IMR-90 (cell line): ENCODE data around the gene TAS2R50. TPM values are rescaled to one million over a fixed set of nuclear protein-coding genes. Genes with fewer than 3 reads are reported as not detected.

Source experiments
- ATAC-seq: fragments of 200-7000 bp; cut with Tn5 transposase; 2 replicates; pipeline ENCODE4 v1.9.1; 2020; ENCODE audit warnings: low read depth, mild to moderate bottlenecking, moderate library complexity
- BruUV-seq: library from RNA; stranded (reverse); fragments of 400-500 nt; replicated peaks from 2 replicates; lab custom pipeline; 2021; lab: Mats Ljungman, UMichigan
- CTCF ChIA-PET: fragments of 300-600 bp; formaldehyde crosslinking; extraction: SDS; loops from one replicate; lab custom pipeline; 2021; ENCODE audit warnings: antibody characterized with exemption; lab: Yijun Ruan, JAX
- POLR2A ChIA-PET: fragments of 300-600 bp; sonication (Branson Sonifier 250); formaldehyde crosslinking; loops from one replicate; lab custom pipeline; 2022; ENCODE audit warnings: antibody characterized with exemption; ENCODE audit not compliant: unreplicated experiment; lab: Charles Lee
- DNase-seq: peaks from one replicate; pipeline ENCODE4 v3.0.0; 2013
- H2AFZ ChIP-seq: replicated peaks from 2 replicates; pipeline ENCODE3; 2013; ENCODE audit warnings: low read length, mild to moderate bottlenecking; ENCODE audit not compliant: poor library complexity
- H2AK5ac ChIP-seq: 2 replicates; pipeline ENCODE4 v1.6.1; 2013; ENCODE audit warnings: low read depth, low read length, inconsistent platforms
- H2AK9ac ChIP-seq: replicated peaks from 2 replicates; pipeline ENCODE3; 2013; ENCODE audit warnings: mild to moderate bottlenecking, low read depth, low read length, moderate library complexity; ENCODE audit not compliant: poor library complexity
- H2BK120ac ChIP-seq: 2 replicates; pipeline ENCODE4 v1.6.1; 2013; ENCODE audit warnings: low read depth, low read length, inconsistent platforms
- H2BK15ac ChIP-seq: 3 replicates; pipeline ENCODE4 v1.6.1; 2013; ENCODE audit warnings: low read depth, low read length, inconsistent platforms
- H2BK20ac ChIP-seq: 2 replicates; pipeline ENCODE4 v1.6.1; 2013; ENCODE audit warnings: low read depth, mild to moderate bottlenecking, inconsistent platforms, low read length, moderate library complexity
- H2BK5ac ChIP-seq: 2 replicates; pipeline ENCODE4 v1.6.1; 2013; ENCODE audit warnings: mild to moderate bottlenecking, low read depth, low read length, inconsistent platforms; ENCODE audit not compliant: poor library complexity, severe bottlenecking
- H3K14ac ChIP-seq: replicated peaks from 2 replicates; pipeline ENCODE4 v1.6.1; 2013; ENCODE audit warnings: low read depth, low read length, inconsistent platforms
- H3K18ac ChIP-seq: 2 replicates; pipeline ENCODE4 v1.6.1; 2013; ENCODE audit warnings: low read depth, low read length, control low read depth
- H3K23ac ChIP-seq: 2 replicates; pipeline ENCODE4 v1.6.1; 2013; ENCODE audit warnings: low read depth, low read length, inconsistent platforms
- H3K27ac ChIP-seq: 2 replicates; pipeline ENCODE4 v1.5.1; 2013; ENCODE audit warnings: mild to moderate bottlenecking, control low read depth, low read length; ENCODE audit not compliant: insufficient read depth
- H3K27me3 ChIP-seq: 2 replicates; pipeline ENCODE4 v1.6.1; 2013; ENCODE audit warnings: low read length; ENCODE audit not compliant: control insufficient read depth, insufficient read depth
- H3K36me3 ChIP-seq: 2 replicates; pipeline ENCODE4 v1.6.1; 2013; ENCODE audit warnings: low read length, mixed read lengths; ENCODE audit not compliant: control insufficient read depth, insufficient read depth
- H3K4ac ChIP-seq: 2 replicates; pipeline ENCODE4 v1.6.1; 2013; ENCODE audit warnings: low read depth, low read length, inconsistent platforms
- H3K4me1 ChIP-seq: 2 replicates; pipeline ENCODE4 v1.6.1; 2013; ENCODE audit warnings: low read length, mixed read lengths; ENCODE audit not compliant: control insufficient read depth, insufficient read depth
- H3K4me2 ChIP-seq: 2 replicates; pipeline ENCODE4 v1.6.1; 2013; ENCODE audit warnings: low read depth, mild to moderate bottlenecking, control low read depth, low read length, moderate library complexity
- H3K4me3 ChIP-seq: 2 replicates; pipeline ENCODE4 v1.5.1; 2013; ENCODE audit warnings: low read depth, mild to moderate bottlenecking, control low read depth, low read length, moderate library complexity; ENCODE audit not compliant: insufficient read depth
- H3K56ac ChIP-seq: 2 replicates; pipeline ENCODE4 v1.6.1; 2013; ENCODE audit warnings: low read length, inconsistent platforms; ENCODE audit not compliant: insufficient read depth; ENCODE audit errors: extremely low read depth
- H3K79me1 ChIP-seq, 2 experiments: 2 replicates each; pipeline ENCODE4 v1.6.1; 2013; ENCODE audit warnings: low read length in 2 of 2, inconsistent platforms in 1 of 2, low read depth in 1 of 2
- H3K9ac ChIP-seq: 2 replicates; pipeline ENCODE4 v1.6.1; 2013; ENCODE audit warnings: low read depth, low read length, control low read depth
- H3K9me1 ChIP-seq: 2 replicates; pipeline ENCODE4 v1.6.1; 2013; ENCODE audit warnings: low read length, inconsistent platforms; ENCODE audit not compliant: insufficient read depth
- H3K9me3 ChIP-seq: 2 replicates; pipeline ENCODE4 v1.6.1; 2013; ENCODE audit warnings: low read length; ENCODE audit not compliant: control insufficient read depth, insufficient read depth
- H4K20me1 ChIP-seq: 2 replicates; pipeline ENCODE4 v1.6.1; 2013; ENCODE audit warnings: low read length, inconsistent platforms; ENCODE audit not compliant: insufficient read depth
- H4K5ac ChIP-seq: 2 replicates; pipeline ENCODE4 v1.6.1; 2013; ENCODE audit warnings: mild to moderate bottlenecking, low read depth, low read length, control low read depth
- H4K8ac ChIP-seq, 2 experiments: 2 replicates each; pipeline ENCODE4 v1.6.1; 2013; ENCODE audit warnings: low read depth in 2 of 2, low read length in 2 of 2, control low read depth in 1 of 2, inconsistent platforms in 1 of 2
- H4K91ac ChIP-seq: 2 replicates; pipeline ENCODE4 v1.6.1; 2013; ENCODE audit warnings: low read depth, low read length, inconsistent platforms; ENCODE audit not compliant: insufficient read depth
- BHLHE40 ChIP-seq: fragments of 150-350 bp; IDR thresholded peaks from 2 replicates; pipeline ENCODE4 v1.6.1; 2016; ENCODE audit warnings: mild to moderate bottlenecking, low read depth, low read length
- CEBPB ChIP-seq: IDR thresholded peaks from 2 replicates; pipeline ENCODE4 v1.6.1; 2012; ENCODE audit warnings: low read depth, low read length, improper control_type of control experiment
- CHD1 ChIP-seq: IDR thresholded peaks from 2 replicates; pipeline ENCODE4 v1.6.1; 2012; ENCODE audit warnings: low read depth, low read length, improper control_type of control experiment
- FOS ChIP-seq: fragments of 150-350 bp; IDR thresholded peaks from 2 replicates; pipeline ENCODE4 v1.6.1; 2016; ENCODE audit warnings: low read depth, low read length
- MAFK ChIP-seq: IDR thresholded peaks from 2 replicates; pipeline ENCODE4 v1.6.1; 2012; ENCODE audit warnings: low read depth, low read length, improper control_type of control experiment
- MAZ ChIP-seq: IDR thresholded peaks from 2 replicates; pipeline ENCODE4 v1.6.1; 2012; ENCODE audit warnings: low read depth, mild to moderate bottlenecking, low read length, improper control_type of control experiment, moderate library complexity, borderline replicate concordance
- MXI1 ChIP-seq: IDR thresholded peaks from 2 replicates; pipeline ENCODE4 v1.6.1; 2012; ENCODE audit warnings: low read depth, mild to moderate bottlenecking, low read length, moderate library complexity, borderline replicate concordance
- NFE2L2 ChIP-seq: fragments of 150-350 bp; IDR thresholded peaks from 2 replicates; pipeline ENCODE4 v1.6.1; 2016; ENCODE audit warnings: low read depth, mild to moderate bottlenecking, low read length
- POLR2A ChIP-seq: IDR thresholded peaks from 2 replicates; pipeline ENCODE4 v1.6.1; 2012; ENCODE audit warnings: mild to moderate bottlenecking, low read depth, low read length
- RAD21 ChIP-seq: IDR thresholded peaks from 2 replicates; pipeline ENCODE4 v1.6.1; 2012; ENCODE audit warnings: low read length, improper control_type of control experiment
- RCOR1 ChIP-seq: IDR thresholded peaks from 2 replicates; pipeline ENCODE4 v1.6.1; 2012; ENCODE audit warnings: mild to moderate bottlenecking, low read length, improper control_type of control experiment; ENCODE audit not compliant: insufficient replicate concordance
- RFX5 ChIP-seq: IDR thresholded peaks from 2 replicates; pipeline ENCODE4 v1.8.0; 2012; ENCODE audit warnings: low read depth, mild to moderate bottlenecking, low read length, moderate library complexity
- SMC3 ChIP-seq: fragments of 150-350 bp; IDR thresholded peaks from 2 replicates; pipeline ENCODE4 v1.6.1; 2016; ENCODE audit warnings: low read depth, mild to moderate bottlenecking, antibody characterized with exemption, low read length, moderate library complexity
- WGBS, 2 experiments: methylation state at CpG; one replicate each; pipeline versions ENCODE4 v1.1.5 to v1.1.7; 2013; ENCODE audit warnings: missing lambda C conversion rate in 2 of 2; ENCODE audit not compliant: insufficient read length in 1 of 2; ENCODE audit errors: extremely low coverage in 2 of 2; 5-methylcytosine and 5-hydroxymethylcytosine counted together
- dilution Hi-C: fragments of 300-500 bp; cut with HindIII; formaldehyde crosslinking; loops from one replicate; pipeline ENCODE4 v1.14.3; 2018; ENCODE audit warnings: low sequenced_read_pairs; ENCODE audit not compliant: unreplicated experiment
- in situ Hi-C: fragments of 300-500 bp; cut with MboI; formaldehyde crosslinking; loops from 3 replicates; pipeline ENCODE4 v1.14.3; 2019; ENCODE audit warnings: low sequenced_read_pairs, inconsistent platforms, mixed read lengths
- intact Hi-C: fragments of 100-400 bp; cut with micrococcal nuclease; formaldehyde crosslinking; loops from 2 replicates; pipeline ENCODE4 v1.10.0; 2022
- polyA plus RNA-seq, 3 experiments: library from polyadenylated mRNA; depleted of rRNA; stranded (reverse); fragments of >200 nt; gene quantifications; 2 replicates each; pipeline ENCODE4 v1.2.3, GENCODE V29; 2012; ENCODE audit warnings: low replicate concordance in 1 of 3
- total RNA-seq: library from RNA; depleted of rRNA; stranded (reverse); fragments of >200 nt; gene quantifications from 2 replicates; pipeline ENCODE4 v1.2.3, GENCODE V29; 2012
- TF ChIP-seq, protein P1 (sequence below): fragments of 150-350 bp; IDR thresholded peaks from 2 replicates; pipeline ENCODE4 v1.6.1; 2017; ENCODE audit warnings: mild to moderate bottlenecking, antibody characterized with exemption, low read length, low read depth
- TF ChIP-seq, protein P2 (sequence below): fragments of 150-350 bp; IDR thresholded peaks from 2 replicates; pipeline ENCODE4 v1.6.1; 2016; ENCODE audit warnings: low read depth, mild to moderate bottlenecking, low read length, moderate library complexity, borderline replicate concordance
- TF ChIP-seq, protein P3 (sequence below): conservative IDR thresholded peaks from 2 replicates; pipeline ENCODE4 v1.5.1; 2012; ENCODE audit warnings: mild to moderate bottlenecking, low read depth, low read length, improper control_type of control experiment

The TAS2R50 gene
- total and polyA plus RNA-seq, 2 of the 4 experiments (the other 2 are of a cell fraction): 2.3 TPM; not detected in 1

DNA sequence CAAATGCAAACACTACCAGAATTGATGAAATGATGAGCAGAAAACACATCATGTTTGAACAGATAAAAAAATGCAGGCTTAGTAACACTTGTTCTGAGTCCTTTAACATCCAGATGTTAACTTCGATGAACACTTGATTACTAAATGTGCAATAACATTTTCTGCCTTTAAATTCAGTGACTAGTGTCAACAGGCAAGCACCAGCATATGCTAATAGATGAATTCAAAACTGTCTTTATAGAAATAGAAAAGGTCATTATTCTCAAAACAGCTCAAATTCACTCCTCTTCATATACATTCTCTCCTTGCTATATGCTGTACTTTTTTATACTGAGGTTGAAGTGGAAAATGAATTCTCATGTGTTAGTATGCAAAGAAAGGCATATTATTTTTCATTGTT is 35.8 kb upstream of the TAS2R50 start, which contains the start of gene TAS2R19:
TSS of gene TAS2R19 (minus strand) at position 101 of the 400 bp plus-strand sequence. CDS start at position 52, 49 bp downstream.
- DNase-seq (no peak), ATAC-seq (no peak)
- in situ Hi-C loops (no loop called here), dilution Hi-C loops (no loop called here), intact Hi-C loops (no loop called here)
- H3K9me3 ChIP-seq: no peaks in the 10 kb centered on the region
- H4K20me1 ChIP-seq: no peaks in the 10 kb centered on the region
- no peak within 1 kb of the TSS for H2BK5ac ChIP-seq
- WGBS, 2 experiments: no CpG with 5 or more reads among the region's 1 CpG
- no peak within 1 kb of the TSS for H3K14ac ChIP-seq
- H3K18ac ChIP-seq: no peak within 1 kb of the TSS
- H3K9ac ChIP-seq: no peak within 1 kb of the TSS
- H3K27ac ChIP-seq: no peak within 1 kb of the TSS
- CTCF ChIA-PET: no interaction called here
- no peak within 1 kb of the TSS for H4K91ac ChIP-seq
- no peaks in the 10 kb centered on the region for H3K4me1 ChIP-seq
- H2AFZ ChIP-seq: no peak within 1 kb of the TSS
- H4K5ac ChIP-seq: no peak within 1 kb of the TSS
- no peak within 1 kb of the TSS for H3K23ac ChIP-seq
- no peak within 1 kb of the TSS for H3K4me3 ChIP-seq
- POLR2A ChIA-PET: no interaction called here
- no peak within 1 kb of the TSS for H4K8ac ChIP-seq
- no peak within 1 kb of the TSS for H2BK20ac ChIP-seq
- H2BK120ac ChIP-seq: no peak within 1 kb of the TSS
- no peaks in the 10 kb centered on the region for H3K9me1 ChIP-seq
- no peak within 1 kb of the TSS for H2AK5ac ChIP-seq
- TF ChIP-seq RCOR1: no peak
- TF ChIP-seq MAZ: no peak
- no peak for TF ChIP-seq CHD1
- TF ChIP-seq, protein P1, sequence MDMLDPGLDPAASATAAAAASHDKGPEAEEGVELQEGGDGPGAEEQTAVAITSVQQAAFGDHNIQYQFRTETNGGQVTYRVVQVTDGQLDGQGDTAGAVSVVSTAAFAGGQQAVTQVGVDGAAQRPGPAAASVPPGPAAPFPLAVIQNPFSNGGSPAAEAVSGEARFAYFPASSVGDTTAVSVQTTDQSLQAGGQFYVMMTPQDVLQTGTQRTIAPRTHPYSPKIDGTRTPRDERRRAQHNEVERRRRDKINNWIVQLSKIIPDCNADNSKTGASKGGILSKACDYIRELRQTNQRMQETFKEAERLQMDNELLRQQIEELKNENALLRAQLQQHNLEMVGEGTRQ: no peak
- TF ChIP-seq, protein P2, sequence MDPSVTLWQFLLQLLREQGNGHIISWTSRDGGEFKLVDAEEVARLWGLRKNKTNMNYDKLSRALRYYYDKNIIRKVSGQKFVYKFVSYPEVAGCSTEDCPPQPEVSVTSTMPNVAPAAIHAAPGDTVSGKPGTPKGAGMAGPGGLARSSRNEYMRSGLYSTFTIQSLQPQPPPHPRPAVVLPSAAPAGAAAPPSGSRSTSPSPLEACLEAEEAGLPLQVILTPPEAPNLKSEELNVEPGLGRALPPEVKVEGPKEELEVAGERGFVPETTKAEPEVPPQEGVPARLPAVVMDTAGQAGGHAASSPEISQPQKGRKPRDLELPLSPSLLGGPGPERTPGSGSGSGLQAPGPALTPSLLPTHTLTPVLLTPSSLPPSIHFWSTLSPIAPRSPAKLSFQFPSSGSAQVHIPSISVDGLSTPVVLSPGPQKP: no peak
- TF ChIP-seq BHLHE40: no peak
- no peak for TF ChIP-seq RFX5
- no peak for TF ChIP-seq SMC3
- no peak for TF ChIP-seq CEBPB
- no peak for TF ChIP-seq MAFK
- no peak for TF ChIP-seq MXI1
- TF ChIP-seq RAD21: no peak
- TF ChIP-seq FOS: no peak
- TF ChIP-seq POLR2A: no peak
- TF ChIP-seq NFE2L2: no peak
- TF ChIP-seq, protein P3, sequence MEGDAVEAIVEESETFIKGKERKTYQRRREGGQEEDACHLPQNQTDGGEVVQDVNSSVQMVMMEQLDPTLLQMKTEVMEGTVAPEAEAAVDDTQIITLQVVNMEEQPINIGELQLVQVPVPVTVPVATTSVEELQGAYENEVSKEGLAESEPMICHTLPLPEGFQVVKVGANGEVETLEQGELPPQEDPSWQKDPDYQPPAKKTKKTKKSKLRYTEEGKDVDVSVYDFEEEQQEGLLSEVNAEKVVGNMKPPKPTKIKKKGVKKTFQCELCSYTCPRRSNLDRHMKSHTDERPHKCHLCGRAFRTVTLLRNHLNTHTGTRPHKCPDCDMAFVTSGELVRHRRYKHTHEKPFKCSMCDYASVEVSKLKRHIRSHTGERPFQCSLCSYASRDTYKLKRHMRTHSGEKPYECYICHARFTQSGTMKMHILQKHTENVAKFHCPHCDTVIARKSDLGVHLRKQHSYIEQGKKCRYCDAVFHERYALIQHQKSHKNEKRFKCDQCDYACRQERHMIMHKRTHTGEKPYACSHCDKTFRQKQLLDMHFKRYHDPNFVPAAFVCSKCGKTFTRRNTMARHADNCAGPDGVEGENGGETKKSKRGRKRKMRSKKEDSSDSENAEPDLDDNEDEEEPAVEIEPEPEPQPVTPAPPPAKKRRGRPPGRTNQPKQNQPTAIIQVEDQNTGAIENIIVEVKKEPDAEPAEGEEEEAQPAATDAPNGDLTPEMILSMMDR: no peak
- H3K56ac ChIP-seq: no peak within 1 kb of the TSS
- H2BK15ac ChIP-seq: no peak within 1 kb of the TSS
- H3K27me3 ChIP-seq: no peaks in the 10 kb centered on the region
- BruUV-seq: no TSS peak
- peaks cover 4% of the 10 kb centered on the region for H3K36me3 ChIP-seq
- H3K4ac ChIP-seq: no peak within 1 kb of the TSS
- H3K4me2 ChIP-seq: no peak within 1 kb of the TSS
- 0 out of 4 replicates have a peak, but pooled peaks cover 3 to 4% of the 10 kb centered on the region in 2 experiments for H3K79me1 ChIP-seq
- H2AK9ac ChIP-seq: no peak within 1 kb of the TSS
